IPS DF 19.7 (cell line): ENCODE results near the gene CIZ1.
"Not testable (repeated sequence)": the region's sequence is repeated elsewhere in the genome, so short reads cannot be mapped to it uniquely, and the experiment has no call there.

Source experiments
- DNase-seq: peaks from one replicate; pipeline ENCODE4 v3.0.0-alpha.2; 2013; ENCODE audit warnings: low read depth, low spot score

The CIZ1 gene

DNA sequence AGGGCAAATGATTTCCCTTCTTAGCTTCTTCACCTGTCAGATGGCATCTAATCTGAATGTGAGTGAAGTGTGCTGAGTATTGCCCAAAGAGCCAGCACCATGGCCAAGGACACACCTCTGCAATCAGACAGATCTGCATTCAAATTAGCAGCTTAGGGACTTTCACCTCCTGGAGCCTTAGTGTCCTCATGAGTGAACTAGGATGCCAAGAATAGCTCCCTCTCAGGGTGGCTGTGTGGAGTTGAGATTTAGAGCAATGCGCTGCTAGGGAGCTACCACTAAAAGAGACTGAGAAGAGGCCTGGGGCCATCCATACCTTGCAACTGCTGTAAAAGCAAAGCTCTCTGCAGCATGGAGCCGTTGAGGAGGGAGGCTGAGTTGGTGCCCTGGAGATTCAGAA is 1.4 kb downstream of the CIZ1 start:
- no peak for DNase-seq

- DNase-seq: no peak
Observed at GRCh38 chr9:128188209-128188608, 3.2 kb downstream of the CIZ1 start.

GRCh38 chr9:128187361-128187760 is 4.0 kb downstream of the CIZ1 start:
- DNase-seq: no peak

DNA sequence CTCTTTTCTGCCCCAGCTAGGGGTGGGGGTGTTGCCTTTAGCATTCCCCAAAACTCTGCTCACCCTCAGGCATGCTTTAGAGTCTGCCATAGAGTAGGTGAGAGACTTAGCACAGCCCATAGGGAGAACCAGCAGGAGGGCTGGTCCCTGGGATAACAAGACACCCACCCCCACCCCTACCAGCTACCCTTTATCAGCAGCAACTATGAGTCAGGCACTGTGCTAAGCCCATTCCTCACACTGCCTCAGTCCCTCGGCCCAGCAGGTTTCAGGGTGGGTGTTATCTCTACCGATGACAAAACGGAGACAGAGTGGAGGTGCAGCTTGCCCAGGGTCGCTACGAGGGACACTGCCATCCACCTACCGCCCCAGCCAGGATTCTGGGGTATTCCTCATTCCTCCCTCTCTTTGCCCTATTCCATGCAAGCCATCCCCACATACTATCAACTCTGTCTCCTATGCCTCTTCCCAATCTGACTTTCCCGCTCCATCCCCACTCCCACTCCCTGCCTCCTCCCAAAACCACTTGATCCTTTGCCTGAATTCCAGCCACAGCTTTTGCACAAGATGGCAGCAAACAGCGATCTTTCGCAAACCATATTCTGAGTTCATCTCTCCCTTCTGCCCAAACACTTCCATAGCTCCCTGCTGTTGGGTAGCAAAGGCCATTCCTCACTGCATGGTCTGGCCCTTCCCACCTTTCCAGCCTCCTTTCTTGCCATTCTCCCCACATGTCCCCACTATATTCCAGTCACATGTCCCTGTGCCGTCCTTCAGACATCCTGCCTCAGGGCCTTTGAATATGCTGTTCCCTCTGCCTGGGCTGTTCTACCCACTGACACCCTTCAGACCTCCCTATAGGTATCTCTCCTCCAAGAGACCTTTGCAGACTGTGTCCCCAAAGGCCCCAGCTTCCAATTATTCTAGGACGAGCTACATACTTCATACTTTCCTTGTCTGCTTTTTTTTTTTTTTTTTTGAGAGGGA is 5.1 kb downstream of the CIZ1 start:
- no peak for DNase-seq

GRCh38 chr9:128182893-128183588 is 8.3 kb downstream of the CIZ1 start:
- DNase-seq: no peak

- not testable (repeated sequence) for DNase-seq
Observed at GRCh38 chr9:128181480-128181879, 9.9 kb downstream of the CIZ1 start.

DNA sequence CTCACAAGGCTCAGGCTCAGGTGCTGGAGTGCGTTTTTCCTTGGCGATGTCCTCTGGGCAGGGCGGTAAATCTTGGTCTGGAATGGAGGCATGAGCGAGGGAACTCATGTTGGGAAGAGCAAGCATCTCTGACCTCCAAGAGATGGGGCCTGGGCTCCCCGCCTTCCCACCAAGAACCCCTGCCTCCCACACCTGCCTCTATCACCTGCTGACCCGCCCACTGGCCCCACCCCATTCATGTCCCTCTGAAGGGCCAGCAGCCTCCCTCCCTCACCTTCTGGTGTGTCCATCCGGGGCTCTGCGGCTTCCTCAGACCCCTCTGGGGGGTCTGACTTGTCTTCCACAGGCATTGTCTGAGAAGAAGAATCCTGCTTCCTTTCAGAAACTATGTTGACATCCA is 10.9 kb downstream of the CIZ1 start:
- no peak for DNase-seq

DNA sequence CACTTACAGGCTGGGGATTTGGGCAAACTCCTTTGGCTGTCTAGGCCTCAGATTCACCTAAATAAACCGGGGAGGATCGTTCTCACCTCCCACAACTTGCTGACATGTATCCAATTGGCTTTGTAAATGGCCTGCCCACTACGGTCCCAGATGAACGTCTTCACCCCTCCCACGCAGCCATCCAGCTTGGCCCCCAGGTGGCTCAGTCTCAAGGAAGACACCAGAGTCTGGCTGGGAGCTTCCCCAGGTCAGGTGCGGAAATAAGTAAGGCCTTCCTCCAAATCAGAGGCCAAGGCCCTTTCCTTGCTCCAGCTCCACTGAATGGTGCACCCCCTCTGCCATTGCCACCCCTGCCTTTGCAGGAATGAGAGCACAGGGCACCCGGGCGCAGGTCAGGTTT is 11.4 kb downstream of the CIZ1 start:
- DNase-seq: no peak

- DNase-seq: no peak
Observed at GRCh38 chr9:128178806-128179431, 12.5 kb downstream of the CIZ1 start.

GRCh38 chr9:128175726-128176125 is 15.6 kb downstream of the CIZ1 start:
- no peak for DNase-seq

- no peak for DNase-seq
Observed at GRCh38 chr9:128175102-128175563, 16.2 kb downstream of the CIZ1 start.

DNA sequence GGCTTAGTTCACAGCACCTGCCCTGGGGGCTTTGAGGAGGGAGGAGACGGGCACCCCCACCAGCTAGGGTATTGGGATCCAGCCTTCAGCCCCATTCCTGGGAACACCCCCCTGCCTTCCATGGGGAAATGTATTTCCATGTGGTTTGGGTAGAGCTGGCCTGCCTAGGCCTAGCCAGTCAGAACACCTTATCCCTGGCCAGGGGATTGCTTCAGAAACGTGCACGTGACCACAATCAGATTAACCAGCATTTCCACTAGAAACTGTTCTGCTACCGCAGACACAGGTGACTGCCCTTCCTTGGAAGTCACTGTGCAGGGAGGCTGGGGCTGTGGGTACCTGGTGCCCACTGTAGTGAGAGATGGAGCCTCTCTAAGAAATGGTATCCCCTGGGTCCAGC is 17.3 kb downstream of the CIZ1 start:
- DNase-seq: no peak

- DNase-seq: no peak
Observed at GRCh38 chr9:128169925-128170324, 21.4 kb downstream of the CIZ1 start.

- DNase-seq: no peak
Observed at GRCh38 chr9:128169492-128169891, 21.9 kb downstream of the CIZ1 start.

GRCh38 chr9:128168731-128169308 is 22.6 kb downstream of the CIZ1 start:
- DNase-seq: no peak

GRCh38 chr9:128167209-128167608 is 24.2 kb downstream of the CIZ1 start:
- DNase-seq: no peak

DNA sequence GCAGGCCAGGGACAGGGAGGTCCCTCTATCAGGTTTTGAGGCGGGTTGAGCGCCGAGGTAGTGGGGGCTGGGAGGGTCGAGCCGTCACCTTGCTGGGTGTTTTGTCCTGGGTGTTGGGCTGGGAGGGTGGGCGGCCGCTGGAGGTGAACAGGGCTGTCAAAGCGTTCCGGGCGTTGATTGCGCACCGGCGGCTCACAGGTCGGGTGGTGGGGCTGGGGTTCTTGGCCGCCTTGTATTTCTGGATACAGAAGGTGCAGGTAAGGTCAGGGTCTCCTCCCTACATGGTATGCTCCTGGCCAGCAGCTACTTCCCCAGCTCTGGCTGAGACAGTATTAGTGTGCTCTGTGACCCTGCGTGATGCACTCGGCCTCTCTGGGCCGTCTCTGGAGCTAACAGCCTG is 25.2 kb downstream of the CIZ1 start:
- no peak for DNase-seq

DNA sequence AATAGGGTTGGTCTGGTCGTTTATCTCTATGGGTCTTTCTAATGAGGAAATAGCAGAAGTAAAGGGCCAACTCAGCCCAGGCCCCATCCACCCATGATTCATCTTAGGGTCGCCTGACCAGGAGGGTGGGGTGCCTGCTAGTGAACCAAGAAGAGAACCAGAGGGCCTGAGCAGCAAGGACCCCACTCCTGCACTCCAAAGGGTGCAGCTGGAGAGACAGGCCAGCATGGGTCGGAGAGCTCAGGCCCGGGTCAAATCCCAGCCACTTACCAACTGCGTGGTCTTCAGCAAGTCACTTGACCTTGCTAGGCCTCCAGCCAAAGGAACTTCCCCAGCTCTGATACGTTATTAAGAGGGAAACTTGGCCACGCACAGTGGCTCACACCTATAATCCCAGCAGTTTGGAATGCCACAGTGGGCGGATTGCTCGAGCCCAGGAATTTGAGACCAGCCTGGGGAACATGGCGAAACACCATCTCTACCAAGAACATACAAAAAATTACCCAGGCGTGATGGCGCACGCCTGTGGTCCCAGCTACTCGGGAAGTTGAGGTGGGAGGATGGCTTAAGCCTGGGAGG is 27.0 kb downstream of the CIZ1 start:
- DNase-seq: no peak

- no peak for DNase-seq
Observed at GRCh38 chr9:128163523-128164306, 27.7 kb downstream of the CIZ1 start.

DNA sequence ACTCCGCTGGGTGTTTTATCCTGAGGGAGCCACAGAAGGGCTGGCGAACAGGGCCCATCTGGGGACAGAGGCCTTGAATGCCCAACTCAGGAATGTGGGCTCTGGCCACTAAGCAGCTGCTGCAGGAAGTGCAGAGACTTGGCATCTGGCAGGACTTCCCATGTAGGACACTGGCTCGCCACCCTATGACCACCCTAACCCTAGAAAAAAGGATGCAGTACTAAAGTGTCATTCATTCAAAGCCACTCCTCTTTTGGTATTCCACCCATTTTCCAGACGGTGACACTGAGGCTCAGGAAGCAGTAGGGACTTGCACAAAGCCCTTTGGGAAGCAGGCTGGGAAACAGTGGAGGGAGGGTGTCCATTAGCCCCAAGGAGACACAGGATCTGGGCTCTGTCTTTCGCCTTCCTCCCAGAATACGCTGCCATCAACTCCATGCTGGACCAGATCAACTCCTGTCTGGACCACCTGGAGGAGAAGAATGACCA is 28.3 kb downstream of the CIZ1 start:
- no peak for DNase-seq
